Prostate gland (tissue), 2 donors: ENCODE measurements around the gene HOXD11.

Experiments used
- CTCF ChIP-seq, 4 experiments: fragments of 200-600 bp in 2 of 4; fragments of 450-650 bp in 2 of 4; sonication (generic) in 2 of 4; IDR thresholded peaks; 1 replicate in 3 of 4; 2 replicates in 1 of 4; pipeline ENCODE4 v1.5.1; 2016 to 2019; ENCODE audit warnings: antibody characterized with exemption in 4 of 4, mild to moderate bottlenecking in 2 of 4, moderate library complexity in 2 of 4
- POLR2A ChIP-seq: fragments of 450-650 bp; IDR thresholded peaks from one replicate; pipeline ENCODE4 v1.6.1; 2016; ENCODE audit warnings: antibody characterized with exemption, mild to moderate bottlenecking
- POLR2AphosphoS5 ChIP-seq: sonication (generic); formaldehyde crosslinking; IDR thresholded peaks from one replicate; pipeline ENCODE4 v1.6.1; 2017; ENCODE audit warnings: antibody characterized with exemption

DNA sequence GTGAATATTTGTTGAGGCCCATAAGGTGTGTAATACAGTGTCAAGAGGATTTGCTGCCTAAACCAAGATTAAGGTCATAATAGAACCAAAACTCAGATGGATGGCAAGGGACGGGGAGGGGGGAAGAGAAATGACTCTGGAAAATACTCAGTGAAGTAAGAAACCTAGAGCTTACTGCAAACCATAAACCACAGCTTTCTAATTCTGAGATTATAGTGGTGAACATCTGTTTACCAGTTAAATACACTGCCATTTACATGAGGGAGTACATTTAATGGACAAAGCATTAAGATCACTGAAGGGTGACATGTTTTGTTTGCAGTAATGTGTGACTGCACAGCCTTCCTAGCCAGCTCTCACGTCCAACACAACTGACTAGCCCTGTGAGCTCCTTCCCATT is 43.1 kb upstream of the HOXD11 start:
- TF ChIP-seq CTCF (IDR thresholded peaks at IDR 0.05) (no peak), POLR2A (no peak), POLR2AphosphoS5 (no peak)
